ENCODE data around the gene OR4Q3. TPM values are rescaled to one million over a fixed set of nuclear protein-coding genes. Genes with fewer than 3 reads are reported as not detected.

OR4Q3 gene
- total and polyA plus RNA-seq, 10 of the 15 experiments (the other 5 are each of a cell fraction or from before 2014, with no cell fraction given): not detected

DNA sequence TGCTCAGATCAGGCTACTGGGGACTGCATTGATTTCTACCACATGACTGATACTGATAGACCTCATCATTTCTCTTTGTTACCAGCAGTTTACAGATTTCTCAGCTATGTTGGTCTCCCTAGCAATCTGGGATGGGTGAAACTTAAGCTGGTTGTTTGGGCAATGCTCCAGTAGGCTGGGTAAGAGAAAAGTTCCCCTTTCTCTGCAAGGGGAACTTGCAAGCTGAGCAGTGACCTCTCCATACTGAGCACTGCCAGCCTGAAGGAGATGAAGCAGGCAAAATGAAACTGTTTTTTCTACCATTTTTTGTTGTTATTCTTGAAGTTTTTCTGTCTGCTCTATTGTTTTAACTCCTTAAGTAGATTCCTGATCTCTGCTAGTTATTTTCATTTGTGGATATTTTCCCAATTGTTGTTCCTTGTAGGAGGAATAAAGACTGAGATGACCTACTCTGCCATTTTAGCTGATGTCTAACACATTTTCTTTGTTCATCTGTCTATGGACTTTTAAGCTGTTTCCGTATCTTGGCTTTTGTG is 28.6 kb downstream of the OR4Q3 start:
- no peaks in the 10 kb centered on the region for H3K27me3 ChIP-seq (replicated peaks in 1 of 2; ENCODE audit: control insufficient read depth in 2 of 2, insufficient read depth in 2 of 2, low read length in 1 of 2)
- intact Hi-C loops (cut with micrococcal nuclease; ENCODE audit: unreplicated experiment) (no loop called here), in situ Hi-C loops (cut with MboI) (no loop called here)
- FAIRE-seq (no peak), DNase-seq (ENCODE audit: low read depth, low spot score) (no peak), ATAC-seq (no peak)
- no peak overlapping the region for H3K4me3 ChIP-seq
- H3K4me1 ChIP-seq (ENCODE audit: control insufficient read depth, insufficient read depth, low read length): no peaks in the 10 kb centered on the region
- H3K9ac ChIP-seq (ENCODE audit: control insufficient read depth, insufficient read depth, low read length): no peak overlapping the region
- H3K4me2 ChIP-seq (ENCODE audit: control insufficient read depth, insufficient read depth): no peak overlapping the region
- H3K9me3 ChIP-seq (replicated peaks; ENCODE audit: control insufficient read depth, insufficient read depth, low read length): no peaks in the 10 kb centered on the region
- ChIA-PET SMC1A (ENCODE audit: uncharacterized antibody, unreplicated experiment) (no interaction called here), CTCF (interaction anchor here (0.6 kb wide), 2 partner anchors 189 to 427 kb away, joined by 3 to 5 read pairs; no protein-coding TSS in a partner anchor), POLR2A (no interaction called here), RAD21 (ENCODE audit: unreplicated experiment) (no interaction called here)
- H3K27ac ChIP-seq (ENCODE audit: control insufficient read depth, insufficient read depth): no peak overlapping the region
- no peaks in the 10 kb centered on the region for H3K79me2 ChIP-seq (ENCODE audit: control insufficient read depth, insufficient read depth, low read length)
- H4K20me1 ChIP-seq (ENCODE audit: control insufficient read depth, insufficient read depth): no peaks in the 10 kb centered on the region
- no peak overlapping the region for H2AFZ ChIP-seq (ENCODE audit: control insufficient read depth, low read depth, low read length)
- 0% methylated on average over 1 of the region's 1 CpG for WGBS (ENCODE audit: insufficient coverage, insufficient replicate concordance, low lambda C conversion rate, missing lambda C conversion rate)
- BruUV-seq (replicated peaks): no TSS peak
- H3K36me3 ChIP-seq (ENCODE audit: control insufficient read depth in 2 of 2, insufficient read depth in 2 of 2, low read length in 1 of 2): no peaks in the 10 kb centered on the region
- TF ChIP-seq EED (IDR thresholded peaks at IDR 0.05; ENCODE audit: low read depth) (no peak), ESRRA (IDR thresholded peaks at IDR 0.05; ENCODE audit: low read length) (no peak), FOS (IDR thresholded peaks at IDR 0.05; ENCODE audit: borderline replicate concordance, extremely low read depth, insufficient read length) (no peak), POLR2A (IDR thresholded peaks at IDR 0.05; ENCODE audit: low read depth, low read length) (no peak), CREM (IDR thresholded peaks at IDR 0.05; ENCODE audit: low read depth) (no peak), RAD51 (IDR thresholded peaks at IDR 0.05) (no peak), NFYA (IDR thresholded peaks at IDR 0.05; ENCODE audit: borderline replicate concordance, low read depth, low read length) (no peak), NR2C2 (IDR thresholded peaks at IDR 0.05; ENCODE audit: borderline replicate concordance, control insufficient read depth, insufficient read length, low read depth) (no peak), HCFC1 (IDR thresholded peaks at IDR 0.05; ENCODE audit: low read length) (no peak), NR2F1 (conservative IDR thresholded peaks at IDR 0.05) (no peak), FOXM1 (IDR thresholded peaks at IDR 0.05; ENCODE audit: low read depth, low read length) (no peak), EGR1 (IDR thresholded peaks at IDR 0.05; ENCODE audit: borderline replicate concordance in 1 of 2, low read depth in 2 of 2, low read length in 2 of 2) (no peak)
- TF ChIP-seq, protein P1, sequence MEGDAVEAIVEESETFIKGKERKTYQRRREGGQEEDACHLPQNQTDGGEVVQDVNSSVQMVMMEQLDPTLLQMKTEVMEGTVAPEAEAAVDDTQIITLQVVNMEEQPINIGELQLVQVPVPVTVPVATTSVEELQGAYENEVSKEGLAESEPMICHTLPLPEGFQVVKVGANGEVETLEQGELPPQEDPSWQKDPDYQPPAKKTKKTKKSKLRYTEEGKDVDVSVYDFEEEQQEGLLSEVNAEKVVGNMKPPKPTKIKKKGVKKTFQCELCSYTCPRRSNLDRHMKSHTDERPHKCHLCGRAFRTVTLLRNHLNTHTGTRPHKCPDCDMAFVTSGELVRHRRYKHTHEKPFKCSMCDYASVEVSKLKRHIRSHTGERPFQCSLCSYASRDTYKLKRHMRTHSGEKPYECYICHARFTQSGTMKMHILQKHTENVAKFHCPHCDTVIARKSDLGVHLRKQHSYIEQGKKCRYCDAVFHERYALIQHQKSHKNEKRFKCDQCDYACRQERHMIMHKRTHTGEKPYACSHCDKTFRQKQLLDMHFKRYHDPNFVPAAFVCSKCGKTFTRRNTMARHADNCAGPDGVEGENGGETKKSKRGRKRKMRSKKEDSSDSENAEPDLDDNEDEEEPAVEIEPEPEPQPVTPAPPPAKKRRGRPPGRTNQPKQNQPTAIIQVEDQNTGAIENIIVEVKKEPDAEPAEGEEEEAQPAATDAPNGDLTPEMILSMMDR (IDR thresholded peaks at IDR 0.05 in 2 of 3, conservative IDR thresholded peaks at IDR 0.05 in 1 of 3; ENCODE audit: control insufficient read depth in 2 of 3, extremely low read depth in 1 of 3, insufficient read depth in 1 of 3, low read depth in 3 of 3, low read length in 3 of 3): no peak
- TF ChIP-seq, protein P2, sequence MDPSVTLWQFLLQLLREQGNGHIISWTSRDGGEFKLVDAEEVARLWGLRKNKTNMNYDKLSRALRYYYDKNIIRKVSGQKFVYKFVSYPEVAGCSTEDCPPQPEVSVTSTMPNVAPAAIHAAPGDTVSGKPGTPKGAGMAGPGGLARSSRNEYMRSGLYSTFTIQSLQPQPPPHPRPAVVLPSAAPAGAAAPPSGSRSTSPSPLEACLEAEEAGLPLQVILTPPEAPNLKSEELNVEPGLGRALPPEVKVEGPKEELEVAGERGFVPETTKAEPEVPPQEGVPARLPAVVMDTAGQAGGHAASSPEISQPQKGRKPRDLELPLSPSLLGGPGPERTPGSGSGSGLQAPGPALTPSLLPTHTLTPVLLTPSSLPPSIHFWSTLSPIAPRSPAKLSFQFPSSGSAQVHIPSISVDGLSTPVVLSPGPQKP (IDR thresholded peaks at IDR 0.05; ENCODE audit: low read depth, low read length): no peak
- TF ChIP-seq, protein P3, sequence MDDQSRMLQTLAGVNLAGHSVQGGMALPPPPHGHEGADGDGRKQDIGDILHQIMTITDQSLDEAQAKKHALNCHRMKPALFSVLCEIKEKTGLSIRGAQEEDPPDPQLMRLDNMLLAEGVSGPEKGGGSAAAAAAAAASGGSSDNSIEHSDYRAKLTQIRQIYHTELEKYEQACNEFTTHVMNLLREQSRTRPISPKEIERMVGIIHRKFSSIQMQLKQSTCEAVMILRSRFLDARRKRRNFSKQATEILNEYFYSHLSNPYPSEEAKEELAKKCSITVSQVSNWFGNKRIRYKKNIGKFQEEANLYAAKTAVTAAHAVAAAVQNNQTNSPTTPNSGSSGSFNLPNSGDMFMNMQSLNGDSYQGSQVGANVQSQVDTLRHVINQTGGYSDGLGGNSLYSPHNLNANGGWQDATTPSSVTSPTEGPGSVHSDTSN (IDR thresholded peaks at IDR 0.05; ENCODE audit: insufficient replicate concordance, low read depth, low read length): no peak
- TF ChIP-seq, protein P4, sequence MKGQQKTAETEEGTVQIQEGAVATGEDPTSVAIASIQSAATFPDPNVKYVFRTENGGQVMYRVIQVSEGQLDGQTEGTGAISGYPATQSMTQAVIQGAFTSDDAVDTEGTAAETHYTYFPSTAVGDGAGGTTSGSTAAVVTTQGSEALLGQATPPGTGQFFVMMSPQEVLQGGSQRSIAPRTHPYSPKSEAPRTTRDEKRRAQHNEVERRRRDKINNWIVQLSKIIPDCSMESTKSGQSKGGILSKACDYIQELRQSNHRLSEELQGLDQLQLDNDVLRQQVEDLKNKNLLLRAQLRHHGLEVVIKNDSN (IDR thresholded peaks at IDR 0.05; ENCODE audit: borderline replicate concordance, extremely low read length, insufficient read depth, low read depth, low read length): no peak
- TF ChIP-seq, protein P5, sequence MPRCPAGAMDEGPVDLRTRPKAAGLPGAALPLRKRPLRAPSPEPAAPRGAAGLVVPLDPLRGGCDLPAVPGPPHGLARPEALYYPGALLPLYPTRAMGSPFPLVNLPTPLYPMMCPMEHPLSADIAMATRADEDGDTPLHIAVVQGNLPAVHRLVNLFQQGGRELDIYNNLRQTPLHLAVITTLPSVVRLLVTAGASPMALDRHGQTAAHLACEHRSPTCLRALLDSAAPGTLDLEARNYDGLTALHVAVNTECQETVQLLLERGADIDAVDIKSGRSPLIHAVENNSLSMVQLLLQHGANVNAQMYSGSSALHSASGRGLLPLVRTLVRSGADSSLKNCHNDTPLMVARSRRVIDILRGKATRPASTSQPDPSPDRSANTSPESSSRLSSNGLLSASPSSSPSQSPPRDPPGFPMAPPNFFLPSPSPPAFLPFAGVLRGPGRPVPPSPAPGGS (IDR thresholded peaks at IDR 0.05; ENCODE audit: borderline replicate concordance, insufficient read depth, low read depth, low read length, poor library complexity, severe bottlenecking): no peak

All from GM12878 (cell line).